Measurements from ENCODE around the gene SLC33A1.
"Not testable (repeated sequence)": the region's sequence is repeated elsewhere in the genome, so short reads cannot be mapped to it uniquely, and the experiment has no call there.

SLC33A1 gene

GRCh38 chr3:155854141-155854940 is at the start of gene SLC33A1:
TSS of gene SLC33A1 (minus strand) at chr3:155854427. CDS start at chr3:155853997, 430 bp downstream.
- Histone ChIP-seq H3K9me3 (ENCODE audit: control insufficient read depth, low read length) (no peaks in the 10 kb centered on the region), H3K9ac (ENCODE audit: low read length) (peak within 1 kb of the TSS; percentile 93), H3K36me3 (ENCODE audit: control insufficient read depth, insufficient read depth, low read length, severe bottlenecking) (no peaks in the 10 kb centered on the region), H3K4me1 (ENCODE audit: control insufficient read depth, insufficient read depth, low read length) (peaks cover 16% of the 10 kb centered on the region), H3K27me3 (replicated peaks; ENCODE audit: control insufficient read depth, insufficient read depth, low read length) (no peaks in the 10 kb centered on the region), H3K4me3 (ENCODE audit: low read length) (peak within 1 kb of the TSS; percentile 94)
- peak; percentile 99 for DNase-seq (ENCODE audit: low read depth)

- Histone ChIP-seq H3K4me1 (ENCODE audit: control insufficient read depth, insufficient read depth, low read length) (peaks cover 9% of the 10 kb centered on the region), H3K9ac (ENCODE audit: low read length) (no peak overlapping the region), H3K36me3 (ENCODE audit: control insufficient read depth, insufficient read depth, low read length, severe bottlenecking) (peaks cover 44% of the 10 kb centered on the region), H3K9me3 (ENCODE audit: control insufficient read depth, low read length) (no peaks in the 10 kb centered on the region), H3K27me3 (replicated peaks; ENCODE audit: control insufficient read depth, insufficient read depth, low read length) (no peaks in the 10 kb centered on the region), H3K4me3 (ENCODE audit: low read length) (no peak overlapping the region)
- DNase-seq (ENCODE audit: low read depth): no peak
These were observed 41.2 kb upstream of the SLC33A1 start for GRCh38 chr3:155895379-155895900.

DNA sequence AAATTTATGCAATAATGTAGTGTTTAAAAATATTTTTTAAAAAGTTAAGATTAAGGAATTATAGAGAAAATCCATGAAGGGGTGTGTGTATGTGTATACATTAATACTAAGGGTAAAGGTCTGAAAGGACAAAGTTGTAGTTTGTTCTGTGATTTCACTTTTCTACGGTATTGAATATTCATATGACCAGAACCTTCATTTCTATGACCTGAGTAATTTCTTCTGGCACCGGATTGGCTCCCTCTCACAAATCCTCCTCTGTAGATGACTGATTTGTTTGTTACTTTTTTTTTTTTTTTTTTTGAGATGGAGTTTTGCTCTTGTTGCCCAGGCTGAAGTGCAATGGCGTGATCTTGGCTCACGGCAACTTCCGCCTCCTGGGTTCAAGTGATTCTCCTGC is 37.1 kb upstream of the SLC33A1 start:
- Histone ChIP-seq H3K36me3 (ENCODE audit: control insufficient read depth, insufficient read depth, low read length, severe bottlenecking) (peaks cover 9% of the 10 kb centered on the region), H3K4me3 (ENCODE audit: low read length) (peak overlapping the region; percentile 40), H3K9ac (ENCODE audit: low read length) (no peak overlapping the region), H3K9me3 (ENCODE audit: control insufficient read depth, low read length) (no peaks in the 10 kb centered on the region), H3K4me1 (ENCODE audit: control insufficient read depth, insufficient read depth, low read length) (peaks cover 20% of the 10 kb centered on the region), H3K27me3 (replicated peaks; ENCODE audit: control insufficient read depth, insufficient read depth, low read length) (no peaks in the 10 kb centered on the region)
- DNase-seq (ENCODE audit: low read depth): no peak

DNA sequence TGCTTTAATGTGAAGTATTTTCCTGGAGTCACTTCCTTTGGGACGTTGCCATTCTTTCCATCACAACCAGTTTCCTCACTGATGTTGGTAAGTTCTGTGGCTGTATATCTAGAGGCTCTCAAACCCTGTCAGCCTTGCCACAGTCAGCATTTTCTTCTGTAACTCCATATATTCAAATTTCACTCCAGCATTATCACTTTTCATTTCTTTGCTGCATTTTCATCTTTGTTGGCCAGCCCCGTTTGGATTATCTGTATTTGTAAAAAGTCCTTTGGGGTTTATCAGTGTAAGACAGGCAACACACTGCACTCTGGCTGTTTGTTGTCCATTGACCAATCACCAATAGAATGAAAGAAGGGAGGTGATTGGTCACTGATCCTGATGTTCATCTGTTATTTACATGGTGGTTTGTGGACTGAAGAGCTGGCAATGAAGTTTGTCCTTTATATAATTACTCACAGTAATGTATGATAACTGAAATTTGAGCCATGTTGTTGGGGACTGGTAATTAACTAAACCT is 36.5 kb upstream of the SLC33A1 start:
- Histone ChIP-seq H3K9ac (ENCODE audit: low read length) (peak overlapping the region; percentile 29), H3K4me3 (ENCODE audit: low read length) (peak overlapping the region; percentile 40), H3K36me3 (ENCODE audit: control insufficient read depth, insufficient read depth, low read length, severe bottlenecking) (peaks cover 6% of the 10 kb centered on the region), H3K27me3 (replicated peaks; ENCODE audit: control insufficient read depth, insufficient read depth, low read length) (no peaks in the 10 kb centered on the region), H3K9me3 (ENCODE audit: control insufficient read depth, low read length) (no peaks in the 10 kb centered on the region), H3K4me1 (ENCODE audit: control insufficient read depth, insufficient read depth, low read length) (peaks cover 20% of the 10 kb centered on the region)
- DNase-seq (ENCODE audit: low read depth): peak; percentile 44

DNA sequence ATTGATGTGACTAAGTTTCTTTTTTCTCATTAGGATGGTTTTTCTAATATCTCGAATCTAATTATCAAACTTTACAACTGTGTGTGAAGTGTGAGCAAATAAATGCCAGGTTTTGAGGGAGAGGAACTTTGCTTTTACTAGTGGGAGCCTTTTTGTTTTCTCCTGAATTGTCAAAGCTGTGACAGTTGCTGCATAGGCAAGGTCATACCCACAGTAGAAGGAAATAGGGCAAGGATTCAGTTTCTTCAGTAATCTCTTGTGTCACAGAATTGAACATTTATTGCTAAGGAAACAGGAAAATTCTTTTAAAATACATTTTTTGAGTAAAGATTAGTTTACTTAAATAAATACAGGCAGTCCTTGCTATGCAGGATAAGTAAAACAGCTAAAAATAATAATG is 35.7 kb upstream of the SLC33A1 start:
- Histone ChIP-seq H3K27me3 (replicated peaks; ENCODE audit: control insufficient read depth, insufficient read depth, low read length) (no peaks in the 10 kb centered on the region), H3K4me3 (ENCODE audit: low read length) (no peak overlapping the region), H3K9me3 (ENCODE audit: control insufficient read depth, low read length) (no peaks in the 10 kb centered on the region), H3K9ac (ENCODE audit: low read length) (peak overlapping the region; percentile 29), H3K36me3 (ENCODE audit: control insufficient read depth, insufficient read depth, low read length, severe bottlenecking) (peaks cover 4% of the 10 kb centered on the region), H3K4me1 (ENCODE audit: control insufficient read depth, insufficient read depth, low read length) (peaks cover 20% of the 10 kb centered on the region)
- peak; percentile 7 for DNase-seq (ENCODE audit: low read depth)

GRCh38 chr3:155889212-155889611 is 35.0 kb upstream of the SLC33A1 start:
- H3K4me3 ChIP-seq (ENCODE audit: low read length): no peak overlapping the region
- no peak overlapping the region for H3K9ac ChIP-seq (ENCODE audit: low read length)
- no peaks in the 10 kb centered on the region for H3K9me3 ChIP-seq (ENCODE audit: control insufficient read depth, low read length)
- no peaks in the 10 kb centered on the region for H3K27me3 ChIP-seq (replicated peaks; ENCODE audit: control insufficient read depth, insufficient read depth, low read length)
- no peak for DNase-seq (ENCODE audit: low read depth)
- peaks cover 20% of the 10 kb centered on the region for H3K4me1 ChIP-seq (ENCODE audit: control insufficient read depth, insufficient read depth, low read length)
- H3K36me3 ChIP-seq (ENCODE audit: control insufficient read depth, insufficient read depth, low read length, severe bottlenecking): no peaks in the 10 kb centered on the region

DNA sequence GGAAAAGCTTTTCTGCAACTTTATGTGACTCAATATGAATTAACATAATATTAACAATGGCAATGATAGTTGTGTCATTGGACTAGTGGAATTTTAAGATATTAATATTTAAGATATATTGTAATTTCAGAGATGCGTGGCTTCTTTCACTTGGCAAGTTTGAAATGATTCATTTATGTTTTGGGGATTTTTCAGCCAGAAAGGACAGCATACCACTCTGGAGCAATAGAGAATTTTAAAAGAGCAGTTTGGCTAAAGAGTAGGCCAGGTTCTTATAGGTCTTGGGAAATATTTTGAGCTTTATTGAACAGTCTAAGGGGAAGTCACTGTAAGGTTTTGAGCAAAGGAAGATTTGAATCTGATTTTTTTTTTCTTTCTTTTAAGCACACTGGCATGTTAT is 32.7 kb upstream of the SLC33A1 start:
- Histone ChIP-seq H3K36me3 (ENCODE audit: control insufficient read depth, insufficient read depth, low read length, severe bottlenecking) (no peaks in the 10 kb centered on the region), H3K4me3 (ENCODE audit: low read length) (no peak overlapping the region)

DNA sequence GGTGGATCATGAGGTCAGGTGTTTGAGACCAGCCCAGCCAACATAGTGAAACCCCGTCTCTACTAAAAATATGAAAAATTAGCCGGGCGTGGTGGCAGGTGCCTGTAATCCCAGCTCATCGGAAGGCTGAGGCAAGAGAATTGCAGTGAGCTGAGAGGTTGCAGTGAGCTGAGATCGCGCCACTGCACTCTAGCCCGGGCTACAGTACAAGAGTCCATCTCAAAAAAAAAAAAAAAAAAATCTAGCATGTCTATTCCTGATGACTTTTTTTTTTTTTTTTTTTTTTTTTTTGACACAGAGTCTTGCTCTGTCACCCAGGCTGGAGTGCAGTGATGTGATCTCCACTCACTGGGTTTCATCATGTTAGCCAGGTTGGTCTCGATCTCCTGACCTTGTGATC is 32.1 kb upstream of the SLC33A1 start:
- H3K4me1 ChIP-seq (ENCODE audit: control insufficient read depth, insufficient read depth, low read length): peaks cover 20% of the 10 kb centered on the region
- not testable (repeated sequence) for H3K4me3 ChIP-seq (ENCODE audit: low read length); DNase-seq (ENCODE audit: low read depth); H3K9me3 ChIP-seq (ENCODE audit: control insufficient read depth, low read length); H3K27me3 ChIP-seq (replicated peaks; ENCODE audit: control insufficient read depth, insufficient read depth, low read length); H3K9ac ChIP-seq (ENCODE audit: low read length); H3K36me3 ChIP-seq (ENCODE audit: control insufficient read depth, insufficient read depth, low read length, severe bottlenecking)

More for the DNA sequence above, 32.7 kb upstream of the SLC33A1 start:
- Histone ChIP-seq H3K27me3 (replicated peaks; ENCODE audit: control insufficient read depth, insufficient read depth, low read length) (no peaks in the 10 kb centered on the region), H3K9me3 (ENCODE audit: control insufficient read depth, low read length) (no peaks in the 10 kb centered on the region), H3K9ac (ENCODE audit: low read length) (no peak overlapping the region), H3K4me1 (ENCODE audit: control insufficient read depth, insufficient read depth, low read length) (peaks cover 20% of the 10 kb centered on the region)
- DNase-seq (ENCODE audit: low read depth): no peak

- no peaks in the 10 kb centered on the region for H3K27me3 ChIP-seq (replicated peaks; ENCODE audit: control insufficient read depth, insufficient read depth, low read length)
- no peak for DNase-seq (ENCODE audit: low read depth)
- H3K4me1 ChIP-seq (ENCODE audit: control insufficient read depth, insufficient read depth, low read length): peaks cover 9% of the 10 kb centered on the region
- H3K9ac ChIP-seq (ENCODE audit: low read length): no peak overlapping the region
- H3K4me3 ChIP-seq (ENCODE audit: low read length): no peak overlapping the region
- no peaks in the 10 kb centered on the region for H3K9me3 ChIP-seq (ENCODE audit: control insufficient read depth, low read length)
- H3K36me3 ChIP-seq (ENCODE audit: control insufficient read depth, insufficient read depth, low read length, severe bottlenecking): no peaks in the 10 kb centered on the region
These were observed 31.1 kb upstream of the SLC33A1 start for GRCh38 chr3:155885292-155885691.

DNA sequence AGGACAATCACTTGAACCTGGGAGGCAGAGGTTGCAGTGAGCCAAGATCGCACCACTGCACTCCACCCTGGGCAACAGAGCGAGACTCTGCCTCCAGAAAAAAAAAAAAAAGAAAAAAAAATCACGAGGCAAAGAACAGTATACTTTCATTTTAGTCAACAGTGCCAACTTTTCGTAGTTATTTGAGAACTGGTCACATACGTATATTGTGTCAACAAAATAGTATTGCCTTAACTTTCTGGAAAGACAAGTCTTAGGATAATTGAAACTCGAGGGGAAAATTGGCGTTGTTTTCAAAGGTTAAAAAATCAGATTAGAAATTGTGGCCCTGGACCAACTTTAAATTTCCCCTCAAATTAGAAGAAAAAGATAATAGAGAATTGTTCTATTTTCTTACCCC is 30.1 kb upstream of the SLC33A1 start:
- Histone ChIP-seq H3K4me3 (ENCODE audit: low read length) (no peak overlapping the region), H3K36me3 (ENCODE audit: control insufficient read depth, insufficient read depth, low read length, severe bottlenecking) (no peaks in the 10 kb centered on the region), H3K4me1 (ENCODE audit: control insufficient read depth, insufficient read depth, low read length) (peaks cover 4% of the 10 kb centered on the region), H3K9me3 (ENCODE audit: control insufficient read depth, low read length) (no peaks in the 10 kb centered on the region), H3K9ac (ENCODE audit: low read length) (no peak overlapping the region), H3K27me3 (replicated peaks; ENCODE audit: control insufficient read depth, insufficient read depth, low read length) (no peaks in the 10 kb centered on the region)
- no peak for DNase-seq (ENCODE audit: low read depth)

DNA sequence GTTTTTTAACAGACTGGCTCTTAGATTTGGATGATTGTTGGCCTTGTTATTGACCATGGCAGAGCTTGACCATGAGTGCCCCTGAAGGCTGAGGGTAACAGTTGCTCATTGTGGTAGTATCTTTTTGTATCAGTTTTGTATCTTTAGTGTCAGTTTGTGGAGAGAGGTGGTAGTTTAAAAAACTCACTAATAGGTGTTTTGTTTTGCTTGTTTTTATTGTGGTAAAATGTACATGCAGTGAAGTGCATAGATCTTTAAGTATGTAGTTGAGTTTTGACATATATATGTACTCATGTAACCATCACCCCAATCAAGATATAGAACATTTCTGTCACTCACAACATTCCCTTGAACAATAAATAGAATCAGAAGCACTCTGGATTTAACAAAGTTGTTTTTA is 26.1 kb upstream of the SLC33A1 start:
- no peak overlapping the region for H3K9ac ChIP-seq (ENCODE audit: low read length)
- no peaks in the 10 kb centered on the region for H3K36me3 ChIP-seq (ENCODE audit: control insufficient read depth, insufficient read depth, low read length, severe bottlenecking)
- H3K27me3 ChIP-seq (replicated peaks; ENCODE audit: control insufficient read depth, insufficient read depth, low read length): no peaks in the 10 kb centered on the region
- no peak overlapping the region for H3K4me3 ChIP-seq (ENCODE audit: low read length)
- DNase-seq (ENCODE audit: low read depth): no peak
- H3K4me1 ChIP-seq (ENCODE audit: control insufficient read depth, insufficient read depth, low read length): no peaks in the 10 kb centered on the region
- H3K9me3 ChIP-seq (ENCODE audit: control insufficient read depth, low read length): no peaks in the 10 kb centered on the region

Measured in adipocyte (in vitro differentiated cells).